Stomach (tissue), 4 donors: ENCODE results near the gene SPARC.

Experiments used
- CTCF ChIP-seq, 7 experiments: fragments of 450-650 bp in 4 of 7; fragments of 200-600 bp in 3 of 7; sonication (generic) in 3 of 7; IDR thresholded peaks; one replicate each; pipeline ENCODE4 v1.5.1; 2016 to 2019; ENCODE audit warnings: antibody characterized with exemption in 7 of 7, control low read depth in 2 of 7, mild to moderate bottlenecking in 1 of 7
- POLR2A ChIP-seq, 4 donors: fragments of 450-650 bp; IDR thresholded peaks; one replicate each; pipeline ENCODE4 v1.6.1; 2016; ENCODE audit warnings: antibody characterized with exemption in 4 of 4, control low read depth in 2 of 4, mild to moderate bottlenecking in 1 of 4, moderate library complexity in 1 of 4

GRCh38 chr5:151648089-151648488 is 38.6 kb downstream of the SPARC start:
- TF ChIP-seq CTCF (IDR thresholded peaks at IDR 0.05), result no peak
- no peak for TF ChIP-seq POLR2A (IDR thresholded peaks at IDR 0.05)
